PC-9 (cell line): ENCODE results near the gene TMEM17.

ENCODE experiments used
- CTCF ChIP-seq: fragments of 200-600 bp; sonication (generic); conservative IDR thresholded peaks from 2 replicates; pipeline ENCODE4 v1.6.1; 2017; ENCODE audit warnings: mixed run types, antibody characterized with exemption, mild to moderate bottlenecking, moderate library complexity
- EZH2 ChIP-seq: fragments of 200-600 bp; sonication (generic); IDR thresholded peaks from 2 replicates; pipeline ENCODE4 v1.8.0; 2017; ENCODE audit warnings: antibody characterized with exemption, low read depth

DNA sequence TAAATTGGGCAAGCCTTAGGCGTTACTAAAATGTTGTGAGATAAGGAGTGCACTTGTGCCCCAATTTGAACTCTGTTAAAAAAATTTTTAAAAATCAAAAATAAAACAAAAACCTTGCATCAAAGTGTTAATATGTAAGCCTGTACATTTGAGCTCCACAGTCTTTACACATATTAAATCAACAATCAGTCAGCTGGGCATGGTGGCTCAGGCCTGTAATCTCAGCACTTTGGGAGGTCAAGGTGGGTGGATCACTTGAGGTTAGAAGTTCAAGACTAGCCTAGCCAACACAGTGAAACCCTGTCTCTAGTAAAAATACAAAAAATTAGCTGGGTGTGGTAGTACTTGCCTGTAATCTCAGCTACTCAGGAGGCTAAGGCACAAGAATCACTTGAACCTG lies 16.3 kb downstream of the TMEM17 start:
- no peak for TF ChIP-seq EZH2
- no peak for TF ChIP-seq CTCF
